Astrocyte of the cerebellum (primary cell): ENCODE data around the gene C2orf72.

Experiments used
- DNase-seq: peaks from one replicate; pipeline ENCODE4 v3.0.0-alpha.2; 2011; ENCODE audit warnings: low read depth
- H3K4me3 ChIP-seq: 2 replicates; pipeline ENCODE4 v1.5.1; 2011; ENCODE audit warnings: mild to moderate bottlenecking, low read depth, low read length, moderate library complexity
- CTCF ChIP-seq: IDR thresholded peaks from 2 replicates; pipeline ENCODE4 v1.5.1; 2012; ENCODE audit warnings: low read length, low read depth, moderate library complexity, mild to moderate bottlenecking; ENCODE audit errors: missing control alignments
- in situ Hi-C: cut with HindIII; loops from 2 replicates; pipeline ENCODE4 v1.10.0; 2017; ENCODE audit warnings: low sequenced_read_pairs

The C2orf72 gene

GRCh38 chr2:231047274-231047922 lies 10.1 kb downstream of the C2orf72 start:
- no peak for DNase-seq
- no peak for TF ChIP-seq CTCF

GRCh38 chr2:231047923-231048915 lies 10.9 kb downstream of the C2orf72 start:
- in situ Hi-C loops: no loop called here
- TF ChIP-seq CTCF: no peak
- DNase-seq: no peak
- H3K4me3 ChIP-seq: no peak overlapping the region

More at GRCh38 chr2:231047274-231047922, 10.1 kb downstream of the C2orf72 start:
- in situ Hi-C loops: no loop called here
- H3K4me3 ChIP-seq: no peak overlapping the region

- DNase-seq: no peak
- no peak overlapping the region for H3K4me3 ChIP-seq
- in situ Hi-C loops: no loop called here
- TF ChIP-seq CTCF: no peak
Measured at GRCh38 chr2:231049286-231050017, 12.1 kb downstream of the C2orf72 start.

- in situ Hi-C loops: no loop called here
- H3K4me3 ChIP-seq: no peak overlapping the region
- no peak for DNase-seq
- TF ChIP-seq CTCF: no peak
Measured at GRCh38 chr2:231050018-231050901, 12.9 kb downstream of the C2orf72 start.

GRCh38 chr2:231051116-231051515 lies 13.8 kb downstream of the C2orf72 start:
- in situ Hi-C loops: no loop called here
- TF ChIP-seq CTCF: no peak
- DNase-seq: no peak
- no peak overlapping the region for H3K4me3 ChIP-seq
